Astrocyte (in vitro differentiated cells and primary cell): ENCODE data around the gene MSH5.

Experiments
- EZH2 ChIP-seq: IDR thresholded peaks from 2 replicates; pipeline ENCODE4 v1.6.1; 2012; ENCODE audit warnings: mild to moderate bottlenecking, low read length, inconsistent platforms; ENCODE audit not compliant: insufficient read depth
- TF ChIP-seq, protein P1 (sequence below): IDR thresholded peaks from 2 replicates; pipeline ENCODE4 v1.5.1; 2011; ENCODE audit warnings: low read depth, mild to moderate bottlenecking, inconsistent platforms, low read length, moderate library complexity; ENCODE audit not compliant: insufficient read depth

DNA sequence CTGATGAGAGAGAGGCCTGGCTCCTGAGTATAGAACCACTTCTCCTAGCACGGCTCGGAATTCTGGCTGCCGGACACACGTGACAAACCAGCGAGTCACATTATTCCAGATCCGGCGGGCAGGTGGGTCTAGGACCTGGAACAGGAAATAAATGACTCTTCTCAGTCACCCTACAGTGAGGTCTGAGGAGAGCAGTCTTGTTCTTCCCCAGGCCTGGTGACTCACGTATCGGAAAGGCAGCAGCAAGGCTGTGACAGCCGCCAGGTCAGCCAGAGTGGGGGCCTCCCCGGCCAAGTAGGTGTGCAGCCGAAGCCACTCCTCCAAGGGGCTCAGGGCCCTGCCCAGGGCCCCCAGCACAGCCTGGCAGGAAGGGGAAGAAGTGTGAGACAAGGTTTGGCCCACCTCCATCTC lies 53.0 kb downstream of the MSH5 start:
- TF ChIP-seq, protein P1, sequence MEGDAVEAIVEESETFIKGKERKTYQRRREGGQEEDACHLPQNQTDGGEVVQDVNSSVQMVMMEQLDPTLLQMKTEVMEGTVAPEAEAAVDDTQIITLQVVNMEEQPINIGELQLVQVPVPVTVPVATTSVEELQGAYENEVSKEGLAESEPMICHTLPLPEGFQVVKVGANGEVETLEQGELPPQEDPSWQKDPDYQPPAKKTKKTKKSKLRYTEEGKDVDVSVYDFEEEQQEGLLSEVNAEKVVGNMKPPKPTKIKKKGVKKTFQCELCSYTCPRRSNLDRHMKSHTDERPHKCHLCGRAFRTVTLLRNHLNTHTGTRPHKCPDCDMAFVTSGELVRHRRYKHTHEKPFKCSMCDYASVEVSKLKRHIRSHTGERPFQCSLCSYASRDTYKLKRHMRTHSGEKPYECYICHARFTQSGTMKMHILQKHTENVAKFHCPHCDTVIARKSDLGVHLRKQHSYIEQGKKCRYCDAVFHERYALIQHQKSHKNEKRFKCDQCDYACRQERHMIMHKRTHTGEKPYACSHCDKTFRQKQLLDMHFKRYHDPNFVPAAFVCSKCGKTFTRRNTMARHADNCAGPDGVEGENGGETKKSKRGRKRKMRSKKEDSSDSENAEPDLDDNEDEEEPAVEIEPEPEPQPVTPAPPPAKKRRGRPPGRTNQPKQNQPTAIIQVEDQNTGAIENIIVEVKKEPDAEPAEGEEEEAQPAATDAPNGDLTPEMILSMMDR = no peak
- no peak for TF ChIP-seq EZH2
